GM19035 (cell line): ENCODE results near the gene FAM81B.
"Not testable (repeated sequence)": the region's sequence is repeated elsewhere in the genome, so short reads cannot be mapped to it uniquely, and the experiment has no call there.

ENCODE experiments used
- ATAC-seq: cut with Tn5 transposase; IDR thresholded peaks from one replicate; pipeline ENCODE4 v1.9.1; 2021; ENCODE audit not compliant: unreplicated experiment

FAM81B gene, protein sequence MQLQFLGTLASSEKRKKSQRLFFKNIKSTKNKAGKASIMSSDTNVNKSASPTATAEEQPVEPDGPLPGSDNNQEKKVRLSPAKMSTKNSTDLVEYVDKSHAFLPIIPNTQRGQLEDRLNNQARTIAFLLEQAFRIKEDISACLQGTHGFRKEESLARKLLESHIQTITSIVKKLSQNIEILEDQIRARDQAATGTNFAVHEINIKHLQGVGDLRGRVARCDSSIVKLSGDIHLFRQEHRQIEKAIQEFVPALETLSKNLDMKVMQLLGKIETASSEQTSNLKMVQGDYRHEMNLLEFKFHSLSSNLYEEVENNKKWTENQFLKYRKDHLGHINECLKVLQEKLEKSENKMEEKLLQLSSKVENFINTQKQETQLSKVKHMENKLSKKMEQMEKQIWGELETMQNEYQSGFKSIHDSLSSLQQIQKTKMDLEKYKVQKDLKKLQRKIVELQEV

DNA sequence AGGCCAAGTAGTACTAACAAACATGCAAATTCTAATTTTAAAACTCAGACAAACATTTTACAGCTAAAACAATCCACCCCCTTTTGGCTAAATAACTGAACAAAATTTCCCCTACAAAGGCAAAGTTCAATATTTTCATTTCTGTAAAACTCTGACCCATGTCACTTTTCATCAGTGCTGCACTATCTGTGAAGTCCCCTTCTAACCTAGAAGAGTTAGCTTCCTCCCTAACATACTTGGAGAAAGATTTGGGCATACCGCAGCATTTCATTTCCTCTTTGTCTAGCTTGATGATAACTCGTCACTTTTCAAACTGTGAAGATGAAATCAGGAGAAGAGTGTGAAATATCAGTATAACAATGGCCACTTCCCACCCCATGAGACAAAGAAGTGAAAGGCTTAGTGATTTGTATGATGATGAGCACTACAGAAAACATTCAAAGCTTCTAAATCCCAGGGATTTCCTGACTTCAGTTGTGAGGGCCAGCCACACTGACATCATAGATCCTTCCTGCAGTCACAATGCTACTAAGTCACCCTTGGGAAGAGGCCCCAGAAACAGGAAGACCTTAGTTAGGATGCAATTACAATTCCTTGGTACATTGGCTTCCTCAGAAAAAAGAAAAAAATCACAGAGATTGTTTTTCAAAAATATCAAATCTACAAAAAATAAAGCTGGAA lies at the start of gene FAM81B:
FAM81B (plus strand) TSS at position 555 of the 681 bp plus-strand sequence; CDS start at position 579, 24 bp downstream.
- no peak for ATAC-seq

DNA sequence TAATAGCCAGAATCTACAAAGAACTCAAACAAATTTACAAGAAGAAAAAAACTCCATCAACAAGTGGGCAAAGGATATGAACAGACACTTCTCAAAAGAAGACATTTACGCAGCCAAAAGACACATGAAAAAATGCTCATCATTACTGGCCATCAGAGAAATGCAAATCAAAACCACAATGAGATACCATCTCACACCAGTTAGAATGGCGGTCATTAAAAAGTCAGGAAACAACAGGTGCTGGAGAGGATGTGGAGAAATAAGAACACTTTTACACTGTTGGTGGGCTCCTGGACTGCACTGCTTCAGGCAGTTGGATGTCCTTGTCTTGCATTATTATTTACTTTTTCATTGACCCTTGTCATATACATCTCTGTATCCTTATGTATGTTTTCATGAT lies 49.7 kb upstream of the FAM81B start:
- not testable (repeated sequence) for ATAC-seq

DNA sequence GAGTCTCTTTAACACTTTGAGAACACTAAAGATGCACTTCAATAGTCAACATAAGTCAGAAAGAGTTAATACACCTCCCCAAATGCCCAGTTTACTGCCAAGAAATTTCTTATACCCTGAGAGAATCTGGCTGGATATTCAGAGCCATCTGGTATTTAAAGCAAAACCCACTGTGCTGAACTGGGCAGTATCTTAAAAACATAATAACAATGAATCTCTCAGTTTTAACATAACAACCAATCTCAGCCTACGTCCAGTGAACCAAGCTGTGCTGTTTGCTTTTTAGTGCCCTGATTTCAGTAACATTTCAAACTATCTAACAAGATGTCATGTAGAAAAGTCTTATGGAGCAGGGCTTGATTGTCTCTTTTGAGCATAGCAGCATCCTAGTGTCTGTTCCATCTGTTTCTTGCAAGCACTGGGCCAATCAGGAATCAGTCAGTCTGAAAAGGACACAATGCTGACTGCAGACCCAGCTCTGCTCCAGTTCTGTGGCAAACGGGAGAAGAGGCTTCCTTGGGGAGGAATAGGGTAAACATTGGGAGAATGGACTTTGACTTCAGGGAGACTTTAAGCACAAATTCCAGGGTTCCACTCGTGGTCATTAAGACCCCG lies 43.6 kb upstream of the FAM81B start:
- ATAC-seq, result no peak

DNA sequence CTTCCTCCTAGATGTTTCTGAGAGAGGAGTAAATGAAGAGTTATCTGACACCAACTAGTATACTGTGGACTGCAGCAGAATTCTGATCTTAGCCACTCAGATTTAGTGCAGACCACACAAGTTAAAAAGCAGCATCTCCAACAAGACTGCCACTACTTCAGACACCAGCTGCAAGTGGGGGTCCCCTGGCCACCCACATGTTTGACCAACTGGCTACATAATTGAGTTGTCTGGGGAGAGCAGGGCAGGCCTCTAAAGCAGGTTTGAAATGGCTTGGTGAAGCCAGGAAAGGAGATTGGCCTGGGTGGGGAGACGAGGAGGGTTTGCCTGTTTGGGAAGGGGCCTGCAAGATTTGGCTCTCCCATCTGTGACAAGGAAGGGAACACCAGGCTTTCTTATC lies 40.5 kb upstream of the FAM81B start:
- no peak for ATAC-seq

DNA sequence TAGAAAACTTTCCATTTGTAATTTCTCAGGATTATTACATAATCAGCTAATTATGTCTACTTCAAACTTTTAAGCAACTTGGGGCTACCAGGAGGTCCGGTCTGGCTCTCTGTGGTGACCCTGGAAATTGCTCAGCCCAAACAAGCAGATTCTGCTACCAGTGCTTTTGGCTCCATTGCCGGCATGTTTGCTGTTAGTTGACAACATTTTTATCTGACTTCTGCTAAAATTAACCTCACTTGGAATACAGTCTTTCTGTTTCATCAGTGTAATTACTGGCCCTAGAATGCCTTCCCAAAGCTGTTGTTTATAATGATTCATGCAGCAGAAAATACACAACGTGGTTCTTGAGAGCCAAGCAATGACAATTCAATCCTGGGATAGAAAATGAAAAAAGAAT lies 38.5 kb upstream of the FAM81B start:
- no peak for ATAC-seq

DNA sequence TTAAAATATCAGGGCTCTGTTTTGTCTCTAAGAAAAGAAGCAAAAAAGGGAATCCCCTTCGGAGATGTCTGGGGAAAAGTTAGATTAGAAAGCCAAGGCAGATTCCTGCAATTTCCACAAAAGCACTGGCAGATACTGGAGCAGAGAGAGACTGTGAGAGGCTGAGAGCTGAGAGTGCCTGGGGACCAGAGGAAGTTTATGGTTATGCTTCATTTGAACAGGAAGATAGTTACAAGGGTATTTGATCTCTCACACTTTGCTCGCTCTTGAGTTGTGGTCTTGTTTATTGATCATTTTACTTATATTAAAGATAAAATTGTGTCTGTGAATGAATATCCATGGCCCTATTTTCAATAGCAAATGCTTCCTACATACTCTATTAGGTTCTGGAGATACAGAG lies 32.8 kb upstream of the FAM81B start:
- ATAC-seq, result no peak

DNA sequence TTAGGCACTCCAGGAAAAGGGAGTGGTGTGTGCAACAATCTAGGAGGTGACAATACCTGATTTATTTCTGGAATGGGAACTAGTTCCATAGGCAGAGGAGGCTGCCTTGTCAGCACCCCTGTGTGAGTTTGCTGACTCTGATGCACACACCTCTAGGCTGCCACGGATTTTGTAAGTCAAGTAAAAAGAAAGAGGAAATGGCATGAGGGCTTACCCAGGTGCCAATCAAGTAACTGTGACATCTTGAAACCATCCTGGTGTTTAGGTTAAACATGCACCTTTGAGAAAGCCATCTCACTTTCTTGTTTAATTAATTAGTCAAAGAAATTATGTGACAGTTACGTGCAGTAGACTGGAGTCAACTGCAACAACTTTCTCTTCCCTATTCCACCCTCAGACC lies 32.3 kb upstream of the FAM81B start:
- no peak for ATAC-seq

DNA sequence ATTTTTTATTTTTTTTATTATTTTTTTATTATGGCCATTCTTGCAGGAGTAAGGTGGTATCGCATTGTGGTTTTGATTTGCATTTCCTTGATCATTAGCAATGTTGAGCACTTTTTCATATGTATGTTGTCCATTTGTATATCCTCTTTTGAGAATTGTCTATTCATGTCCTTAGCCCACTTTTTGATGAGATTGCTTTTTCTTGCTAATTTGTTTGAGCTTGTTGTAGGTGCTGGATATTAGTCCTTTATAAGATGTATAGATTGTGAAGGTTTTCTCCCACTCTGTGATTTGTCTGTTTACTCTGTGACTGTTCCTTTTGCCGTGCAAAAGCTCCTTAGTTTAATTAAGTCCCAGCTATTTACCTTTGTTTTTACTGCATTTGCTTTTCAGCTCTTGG lies 30.5 kb upstream of the FAM81B start:
- not testable (repeated sequence) for ATAC-seq

DNA sequence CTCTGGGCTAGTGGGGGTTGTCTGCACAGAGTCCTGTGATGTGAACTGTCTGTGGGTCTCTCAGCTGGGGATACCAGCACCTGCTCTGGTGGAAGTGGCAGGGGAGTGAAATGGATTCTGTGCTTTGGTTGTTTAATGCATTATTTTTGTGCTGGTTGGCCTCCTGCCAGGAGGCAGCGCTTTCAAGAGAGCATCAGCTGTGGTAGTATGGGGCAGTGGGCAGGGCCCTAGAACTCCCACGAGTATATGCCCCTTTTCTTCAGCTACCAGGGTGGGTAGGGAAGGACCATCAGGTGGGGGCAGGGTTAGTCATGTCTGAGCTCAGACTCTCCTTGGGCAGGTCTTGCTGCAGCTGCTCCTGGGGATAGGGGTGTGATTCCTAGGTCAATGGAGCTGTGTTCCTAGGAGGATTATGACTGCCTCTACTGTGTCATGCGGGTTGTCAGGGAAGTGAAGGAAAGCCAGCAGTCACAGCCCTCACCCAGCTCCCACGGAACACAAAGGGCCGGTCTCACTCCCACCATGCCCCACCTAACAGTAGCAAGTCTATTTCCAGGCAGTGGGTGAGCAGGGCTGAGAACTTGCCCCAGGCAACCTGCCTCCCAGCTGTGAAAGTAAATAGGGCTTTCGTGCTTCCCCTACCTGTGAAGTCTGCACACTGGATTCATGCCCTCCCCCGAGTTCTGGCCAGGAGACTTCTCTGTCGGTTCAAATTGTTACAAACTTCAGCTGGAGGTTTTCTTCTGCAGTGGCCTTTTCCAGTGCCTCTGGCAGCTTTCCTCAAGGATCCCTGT lies 25.7 kb upstream of the FAM81B start:
- no peak for ATAC-seq

DNA sequence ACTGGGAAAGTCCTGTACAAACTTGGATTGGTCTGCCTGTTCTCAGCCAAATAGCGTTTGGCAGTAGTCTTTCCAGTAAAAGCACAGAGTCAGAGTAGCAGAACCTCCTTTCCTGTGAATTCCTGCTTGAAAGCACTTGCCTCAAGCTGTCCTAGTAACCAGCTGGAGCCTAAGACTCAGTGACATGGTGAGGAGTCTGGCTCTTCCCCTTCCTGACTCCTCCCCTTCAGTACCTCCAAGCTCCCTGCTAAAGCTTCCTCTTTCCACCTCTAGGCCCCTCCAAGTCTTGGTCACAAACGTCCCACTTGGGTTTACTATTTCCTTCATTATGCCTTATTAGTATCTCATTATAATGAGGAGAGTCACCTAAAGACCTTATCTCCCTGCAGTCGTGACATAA lies 21.4 kb upstream of the FAM81B start:
- no peak for ATAC-seq

DNA sequence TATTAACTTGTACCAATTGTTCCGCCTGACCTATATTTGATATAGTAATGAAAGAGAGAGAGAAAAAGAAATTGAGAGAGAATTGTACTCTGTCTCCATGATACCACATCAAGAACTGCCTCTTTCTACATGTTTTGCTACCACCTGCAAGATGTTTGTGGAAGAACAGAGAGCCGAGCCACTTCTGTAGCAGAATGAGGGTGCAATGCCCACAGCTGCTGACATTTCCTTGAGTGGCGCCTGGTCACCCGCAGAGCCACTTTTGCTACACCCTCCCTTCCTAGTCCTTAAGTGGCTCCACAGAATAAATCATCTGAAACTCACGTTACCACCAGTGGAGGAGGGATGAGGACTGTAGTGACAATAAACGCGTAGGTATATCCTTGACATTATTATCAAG lies 17.1 kb upstream of the FAM81B start:
- ATAC-seq, result no peak

DNA sequence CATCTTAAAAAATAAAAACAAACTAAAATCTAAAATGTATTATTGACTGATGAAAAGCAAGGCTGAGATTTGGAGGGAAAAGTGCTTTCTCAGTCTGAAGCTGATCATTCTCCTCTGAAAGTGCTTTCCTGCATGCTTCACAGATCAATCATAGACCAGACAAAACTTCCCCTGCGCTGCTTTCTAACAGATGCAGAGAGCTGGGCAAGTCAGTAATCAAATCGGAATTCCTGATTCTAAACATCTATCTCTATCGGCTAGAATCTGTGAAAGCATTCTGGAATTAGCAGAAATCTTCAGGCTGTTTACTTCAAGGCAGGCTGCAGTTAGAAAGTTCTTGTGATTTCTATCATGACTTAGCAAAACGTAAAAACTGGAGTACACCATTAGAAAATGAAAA lies 15.6 kb upstream of the FAM81B start:
- ATAC-seq, result no peak

DNA sequence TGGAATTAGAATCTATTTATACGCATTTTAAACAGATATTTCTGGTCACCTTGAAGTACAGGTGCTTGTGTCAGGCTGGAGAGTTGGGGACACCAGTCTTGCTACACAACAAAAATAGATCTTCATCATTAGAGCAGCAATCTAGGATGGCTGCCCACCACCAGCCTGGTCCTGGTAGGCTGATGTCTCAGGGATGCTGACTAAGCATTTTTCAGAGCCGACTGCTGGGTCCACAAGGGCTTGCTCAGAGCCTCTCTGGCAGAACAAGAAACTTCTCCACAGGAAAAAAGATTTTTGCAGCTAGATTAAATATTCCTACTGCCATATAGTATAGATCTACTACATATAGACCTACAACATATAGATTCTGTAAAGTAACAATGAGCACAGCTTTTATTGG lies 12.0 kb upstream of the FAM81B start:
- no peak for ATAC-seq

DNA sequence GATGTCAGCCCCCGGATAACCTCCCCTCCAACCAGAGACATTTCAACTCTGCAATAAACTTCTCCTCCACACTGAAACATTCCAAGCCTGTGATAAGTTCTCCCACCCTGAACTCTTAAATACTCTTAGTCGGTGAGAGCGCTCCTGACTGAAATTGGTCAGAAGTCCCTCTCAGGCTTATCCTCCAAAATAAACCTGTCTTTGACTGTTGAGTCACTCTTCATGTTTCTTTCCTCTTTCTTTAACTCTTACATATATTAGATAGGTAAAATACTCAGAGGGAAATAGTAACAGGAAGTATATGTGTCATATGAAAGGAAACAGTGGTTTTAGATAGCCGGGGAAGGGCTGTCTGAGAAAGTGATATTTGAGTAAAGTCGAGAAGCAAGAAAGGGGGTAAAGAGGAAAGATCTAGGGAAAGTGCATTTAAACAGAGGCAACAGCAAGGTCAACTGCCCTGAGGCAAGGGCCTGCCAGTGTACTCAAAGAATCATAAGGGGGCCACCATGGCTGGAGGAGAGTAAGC lies 11.0 kb upstream of the FAM81B start:
- ATAC-seq, result no peak

DNA sequence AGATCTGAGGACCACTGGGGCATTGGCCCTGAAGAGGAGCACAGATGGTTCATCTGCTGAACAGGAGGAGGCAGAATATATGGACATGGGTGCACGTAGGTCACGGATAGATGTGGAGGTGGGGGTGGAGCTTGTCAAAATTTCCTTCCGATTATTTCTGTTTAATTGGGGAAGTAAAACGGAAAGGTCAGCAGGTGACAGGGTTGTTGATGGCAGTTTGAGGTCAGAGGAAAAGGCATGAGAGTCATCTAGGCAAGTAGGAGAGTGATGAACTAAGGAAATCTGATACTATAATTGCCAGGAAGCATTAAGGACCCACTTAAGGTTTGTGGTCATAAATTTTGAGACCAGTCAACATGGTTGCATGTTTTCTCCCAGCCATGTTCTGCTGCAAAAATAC lies 8.4 kb upstream of the FAM81B start:
- no peak for ATAC-seq

DNA sequence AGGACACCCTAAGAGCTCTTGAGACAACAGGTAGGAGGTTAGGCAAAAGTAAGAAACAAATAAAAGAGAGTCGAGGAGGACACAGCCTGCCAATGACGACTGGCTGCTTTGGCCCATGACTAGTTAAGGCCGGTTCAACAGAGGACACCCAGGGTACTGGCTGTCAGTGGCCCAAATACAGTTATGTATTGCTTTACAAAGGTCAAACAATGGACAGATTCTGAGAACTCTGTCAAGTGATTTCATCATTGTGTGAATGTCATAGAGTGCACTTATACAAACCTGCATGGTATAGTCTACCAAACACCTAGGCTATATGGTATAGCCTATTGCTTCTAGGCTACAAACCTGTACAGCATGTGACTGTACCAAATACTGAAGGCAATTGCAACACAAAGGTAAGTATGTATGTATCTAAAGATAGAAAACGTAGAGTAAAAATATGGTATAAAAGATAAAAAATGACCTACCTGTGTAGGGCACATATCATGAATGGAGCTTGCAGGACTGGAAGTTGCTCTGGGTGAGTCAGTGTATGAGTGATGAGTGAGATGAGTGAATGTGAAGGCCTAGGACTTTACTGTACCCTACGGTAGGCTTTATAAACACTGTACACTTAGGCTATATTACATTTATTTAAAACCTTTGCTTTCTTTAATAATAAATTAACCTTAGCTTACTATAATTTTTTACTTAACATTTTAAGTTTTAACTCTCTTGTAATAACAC lies 6.5 kb upstream of the FAM81B start:
- ATAC-seq, result no peak

DNA sequence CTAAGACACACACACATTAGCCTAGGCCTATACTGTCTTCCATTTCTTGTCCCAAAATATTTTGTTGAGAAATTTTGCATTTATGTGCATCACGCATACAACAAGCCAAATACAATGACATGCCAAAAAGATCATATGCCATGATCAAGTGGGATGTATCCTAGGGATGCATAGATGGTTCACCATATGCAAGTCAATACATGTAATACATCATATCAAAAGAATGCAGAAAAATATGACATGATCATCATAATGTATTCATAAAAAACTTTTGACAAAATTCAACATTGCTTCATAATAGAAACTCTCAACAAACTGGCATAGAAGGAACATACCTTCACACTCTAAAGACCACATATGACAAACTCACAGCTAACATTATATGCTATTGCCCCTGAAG lies 5.8 kb upstream of the FAM81B start:
- no peak for ATAC-seq

DNA sequence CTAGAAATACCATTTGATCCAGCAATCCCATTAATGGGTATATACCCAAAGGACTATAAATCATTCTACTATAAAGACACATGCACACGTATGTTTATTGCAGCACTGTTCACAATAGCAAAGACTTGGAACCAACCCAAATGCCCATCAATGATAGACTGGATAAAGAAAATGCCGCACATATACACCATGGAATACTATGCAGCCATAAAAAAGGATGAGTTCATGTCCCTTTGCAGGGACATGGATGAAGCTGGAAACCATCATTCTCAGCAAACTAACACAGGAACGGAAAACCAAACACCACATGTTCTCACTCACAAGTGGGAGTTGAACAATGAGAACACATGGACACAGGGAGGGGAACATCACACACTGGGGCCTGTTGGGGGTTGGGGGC lies 799 bp downstream of the FAM81B start:
- not testable (repeated sequence) for ATAC-seq

DNA sequence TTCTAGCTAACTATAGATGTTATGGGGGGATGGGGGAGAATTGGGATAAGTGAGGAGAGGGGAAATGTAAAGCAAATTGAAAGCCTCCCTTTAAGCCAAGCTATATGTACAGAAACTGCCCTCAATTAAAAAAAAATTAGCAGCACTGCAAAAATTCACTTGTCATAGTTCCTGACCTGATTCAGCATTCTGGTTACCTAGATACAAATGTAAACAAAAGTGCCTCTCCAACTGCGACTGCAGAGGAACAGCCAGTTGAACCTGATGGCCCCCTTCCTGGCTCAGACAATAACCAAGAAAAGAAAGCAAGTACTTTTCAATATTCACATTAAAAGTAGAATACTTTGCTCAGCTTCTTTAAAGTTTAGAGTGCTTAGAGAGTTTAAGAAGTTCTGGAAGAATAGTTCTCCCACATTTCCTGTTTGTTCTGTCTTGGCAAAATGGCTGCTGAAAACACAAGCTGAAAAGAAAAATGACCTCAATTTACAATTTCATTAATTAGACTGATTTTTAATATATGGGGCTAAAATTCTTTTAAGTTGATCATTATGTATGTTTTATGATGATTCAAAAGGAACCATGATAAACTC lies 1.5 kb downstream of the FAM81B start:
- no peak for ATAC-seq

DNA sequence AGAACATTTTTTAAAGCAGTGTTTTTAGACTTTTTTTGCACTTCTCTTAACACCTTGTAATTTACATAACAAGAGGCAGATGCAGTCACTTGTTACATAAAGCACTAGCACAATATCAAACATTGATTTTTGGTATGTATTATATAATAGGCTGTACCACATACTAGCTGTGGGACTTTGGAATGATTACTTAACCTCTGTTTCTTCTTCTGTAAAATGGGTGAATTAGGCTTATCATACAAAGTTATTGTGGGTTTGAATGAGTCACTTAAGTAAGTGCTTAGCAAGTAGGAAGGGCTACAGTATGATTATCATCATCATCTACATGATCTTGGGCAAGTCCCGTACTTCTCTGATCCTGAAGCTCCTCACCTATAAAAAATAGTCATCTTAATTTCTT lies 2.1 kb downstream of the FAM81B start:
- no peak for ATAC-seq
